Measurements from ENCODE around the gene CYP4F11.

Gene CYP4F11

DNA sequence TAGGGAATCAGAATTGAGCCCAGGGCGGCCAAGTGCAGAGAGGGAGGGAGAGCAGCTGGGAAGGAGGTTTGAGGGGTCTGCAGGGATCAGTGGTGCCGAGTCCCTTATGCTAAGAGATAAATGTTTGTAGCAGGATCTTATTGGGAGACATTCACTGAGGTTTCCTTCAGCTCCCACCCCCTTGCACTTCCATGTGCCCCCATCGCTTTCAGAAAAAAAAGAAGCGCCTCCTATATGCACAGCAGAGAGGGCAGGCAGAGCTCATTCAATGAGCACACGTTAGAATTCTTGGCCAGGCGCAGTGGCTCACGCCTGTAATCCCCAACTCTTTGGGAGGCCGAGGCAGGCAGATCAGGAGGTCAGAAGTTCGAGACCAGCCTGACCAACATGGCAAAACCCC, 64.5 kb downstream of the CYP4F11 start:
- no peaks in the 10 kb centered on the region for H3K27me3 ChIP-seq (ENCODE audit: insufficient read depth, poor library complexity, severe bottlenecking)
- TF ChIP-seq CTCF (IDR thresholded peaks at IDR 0.05; ENCODE audit: poor library complexity, severe bottlenecking): no peak
- no peaks in the 10 kb centered on the region for H3K9me3 ChIP-seq (ENCODE audit: severe bottlenecking)
- H3K27ac ChIP-seq (ENCODE audit: poor library complexity, severe bottlenecking): no peak overlapping the region
- peaks cover 19% of the 10 kb centered on the region for H3K4me1 ChIP-seq (ENCODE audit: insufficient read depth, poor library complexity, severe bottlenecking)
- DNase-seq (ENCODE audit: low spot score) (no peak), ATAC-seq (ENCODE audit: low read depth) (no peak)
- no peak overlapping the region for H3K4me3 ChIP-seq (ENCODE audit: severe bottlenecking)
- no peaks in the 10 kb centered on the region for H3K36me3 ChIP-seq (ENCODE audit: low read depth)

GRCh38 chr19:15869109-15869555, 65.2 kb downstream of the CYP4F11 start:
- H3K4me3 ChIP-seq (ENCODE audit: severe bottlenecking): no peak overlapping the region
- H3K9me3 ChIP-seq (ENCODE audit: severe bottlenecking): no peaks in the 10 kb centered on the region
- peaks cover 19% of the 10 kb centered on the region for H3K4me1 ChIP-seq (ENCODE audit: insufficient read depth, poor library complexity, severe bottlenecking)
- no peak overlapping the region for H3K27ac ChIP-seq (ENCODE audit: poor library complexity, severe bottlenecking)
- TF ChIP-seq CTCF (IDR thresholded peaks at IDR 0.05; ENCODE audit: poor library complexity, severe bottlenecking): peak; percentile 93
- no peaks in the 10 kb centered on the region for H3K27me3 ChIP-seq (ENCODE audit: insufficient read depth, poor library complexity, severe bottlenecking)
- ATAC-seq (ENCODE audit: low read depth) (peak; percentile 94), DNase-seq (ENCODE audit: low spot score) (no peak)
- no peaks in the 10 kb centered on the region for H3K36me3 ChIP-seq (ENCODE audit: low read depth)

DNA sequence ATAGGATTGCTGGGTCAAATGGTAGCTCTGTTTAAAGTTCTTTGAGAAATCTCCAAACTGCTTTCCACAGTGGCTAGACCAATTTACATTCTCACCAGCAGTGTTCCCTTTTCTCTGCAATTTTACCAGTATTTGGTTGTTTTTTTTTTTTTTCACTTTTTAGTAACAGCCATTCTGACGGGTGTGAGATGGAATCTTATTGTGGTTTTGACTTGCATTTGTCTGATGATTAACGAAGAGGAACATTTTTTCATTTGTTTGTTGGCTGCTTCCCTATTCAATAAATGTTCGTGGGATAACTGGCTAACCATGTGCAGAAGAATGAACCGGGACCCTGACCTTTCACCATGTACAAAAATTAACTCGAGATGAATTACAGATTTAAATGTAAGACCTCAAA, 67.7 kb downstream of the CYP4F11 start:
- H3K27ac ChIP-seq (ENCODE audit: poor library complexity, severe bottlenecking): no peak overlapping the region
- no peaks in the 10 kb centered on the region for H3K27me3 ChIP-seq (ENCODE audit: insufficient read depth, poor library complexity, severe bottlenecking)
- H3K9me3 ChIP-seq (ENCODE audit: severe bottlenecking): no peaks in the 10 kb centered on the region
- no peak for ATAC-seq (ENCODE audit: low read depth)
- peaks cover 9% of the 10 kb centered on the region for H3K4me1 ChIP-seq (ENCODE audit: insufficient read depth, poor library complexity, severe bottlenecking)
- H3K36me3 ChIP-seq (ENCODE audit: low read depth): no peaks in the 10 kb centered on the region
- H3K4me3 ChIP-seq (ENCODE audit: severe bottlenecking): no peak overlapping the region
- DNase-seq (ENCODE audit: low spot score): no peak
- no peak for TF ChIP-seq CTCF (IDR thresholded peaks at IDR 0.05; ENCODE audit: poor library complexity, severe bottlenecking)

GRCh38 chr19:15864824-15865223, 69.5 kb downstream of the CYP4F11 start:
- no peak for TF ChIP-seq CTCF (IDR thresholded peaks at IDR 0.05; ENCODE audit: poor library complexity, severe bottlenecking)
- no peaks in the 10 kb centered on the region for H3K9me3 ChIP-seq (ENCODE audit: severe bottlenecking)
- no peaks in the 10 kb centered on the region for H3K27me3 ChIP-seq (ENCODE audit: insufficient read depth, poor library complexity, severe bottlenecking)
- H3K4me3 ChIP-seq (ENCODE audit: severe bottlenecking): no peak overlapping the region
- ATAC-seq (ENCODE audit: low read depth): no peak
- H3K4me1 ChIP-seq (ENCODE audit: insufficient read depth, poor library complexity, severe bottlenecking): peaks cover 7% of the 10 kb centered on the region
- no peak overlapping the region for H3K27ac ChIP-seq (ENCODE audit: poor library complexity, severe bottlenecking)
- H3K36me3 ChIP-seq (ENCODE audit: low read depth): no peaks in the 10 kb centered on the region
- DNase-seq (ENCODE audit: low spot score): no peak

GRCh38 chr19:15863272-15863671, 71.1 kb downstream of the CYP4F11 start:
- TF ChIP-seq CTCF (IDR thresholded peaks at IDR 0.05; ENCODE audit: poor library complexity, severe bottlenecking): no peak
- H3K36me3 ChIP-seq (ENCODE audit: low read depth): no peaks in the 10 kb centered on the region
- ATAC-seq (ENCODE audit: low read depth) (peak; percentile 79), DNase-seq (ENCODE audit: low spot score) (no peak)
- no peak overlapping the region for H3K4me3 ChIP-seq (ENCODE audit: severe bottlenecking)
- H3K4me1 ChIP-seq (ENCODE audit: insufficient read depth, poor library complexity, severe bottlenecking): no peaks in the 10 kb centered on the region
- H3K9me3 ChIP-seq (ENCODE audit: severe bottlenecking): no peaks in the 10 kb centered on the region
- H3K27me3 ChIP-seq (ENCODE audit: insufficient read depth, poor library complexity, severe bottlenecking): no peaks in the 10 kb centered on the region
- no peak overlapping the region for H3K27ac ChIP-seq (ENCODE audit: poor library complexity, severe bottlenecking)

Data from RWPE2 (cell line).